Tibial nerve (tissue), 4 donors: ENCODE results near the gene COMP. TPM values are rescaled to one million over a fixed set of nuclear protein-coding genes. Genes with fewer than 3 reads are reported as not detected.
A peak's percentile ranks its signal among the peaks of the same experiment; 100 is the strongest.

Source experiments
- DNase-seq, 2 donors: peaks; one replicate each; pipeline ENCODE4 v3.0.0-alpha.2; 2019; ENCODE audit warnings: low spot score in 2 of 2
- H3K27ac ChIP-seq, 4 donors: fragments of 200-600 bp; sonication (generic) in 3 of 4; one replicate each; pipeline ENCODE4 v1.5.1; 2017 to 2019; ENCODE audit warnings: mild to moderate bottlenecking in 1 of 4
- H3K27me3 ChIP-seq, 2 donors: fragments of 200-600 bp; sonication (generic) in 1 of 2; one replicate each; pipeline versions ENCODE4 v1.5.1 to v1.6.0; 2017 to 2019
- H3K36me3 ChIP-seq, 3 donors: fragments of 200-600 bp; sonication (generic); one replicate each; pipeline ENCODE4 v1.5.1; 2018 to 2019
- H3K4me1 ChIP-seq, 4 donors: fragments of 200-600 bp; sonication (generic) in 3 of 4; one replicate each; pipeline ENCODE4 v1.5.1; 2017 to 2019
- H3K4me3 ChIP-seq, 4 donors: fragments of 200-600 bp; sonication (generic) in 3 of 4; one replicate each; pipeline ENCODE4 v1.5.1; 2017 to 2019; ENCODE audit warnings: mild to moderate bottlenecking in 1 of 4, moderate library complexity in 1 of 4
- H3K9me3 ChIP-seq, 4 donors: fragments of 200-600 bp; sonication (generic) in 3 of 4; one replicate each; pipeline ENCODE4 v1.5.1; 2017 to 2019
- EP300 ChIP-seq, 2 donors: sonication (generic); formaldehyde crosslinking; IDR thresholded peaks; one replicate each; pipeline ENCODE4 v1.6.1; 2017; ENCODE audit warnings: antibody characterized with exemption in 2 of 2, mild to moderate bottlenecking in 1 of 2
- POLR2A ChIP-seq, 2 donors: fragments of 450-650 bp; IDR thresholded peaks; one replicate each; pipeline ENCODE4 v1.6.1; 2017; ENCODE audit warnings: antibody characterized with exemption in 2 of 2, mild to moderate bottlenecking in 2 of 2, moderate library complexity in 2 of 2
- WGBS, 2 donors: methylation state at CpG; one replicate each; pipeline ENCODE4 v1.1.5; 2018; 5-methylcytosine and 5-hydroxymethylcytosine counted together
- total RNA-seq, 4 donors: library from RNA; depleted of rRNA; stranded (reverse); fragments of >200 nt; gene quantifications; one replicate each; pipeline ENCODE4 v1.1.0, GENCODE V29; 2016
- TF ChIP-seq, protein P1 (sequence below), 5 experiments: fragments of 200-600 bp in 3 of 5; fragments of 450-650 bp in 2 of 5; sonication (generic) in 3 of 5; IDR thresholded peaks; one replicate each; pipeline ENCODE4 v1.5.1; 2016 to 2019; ENCODE audit warnings: antibody characterized with exemption in 5 of 5, mild to moderate bottlenecking in 3 of 5, moderate library complexity in 2 of 5

The COMP gene
- total RNA-seq, 4 donors from 2014 or later, result 14.0 to 117 (median 25.3) TPM

- no peaks in the 10 kb centered on the region for H3K36me3 ChIP-seq
- no peaks in the 10 kb centered on the region for H3K9me3 ChIP-seq
- peak overlapping the region in 2 of 4 donors; percentile 60 to 70 for H3K27ac ChIP-seq
- TF ChIP-seq, protein P1, sequence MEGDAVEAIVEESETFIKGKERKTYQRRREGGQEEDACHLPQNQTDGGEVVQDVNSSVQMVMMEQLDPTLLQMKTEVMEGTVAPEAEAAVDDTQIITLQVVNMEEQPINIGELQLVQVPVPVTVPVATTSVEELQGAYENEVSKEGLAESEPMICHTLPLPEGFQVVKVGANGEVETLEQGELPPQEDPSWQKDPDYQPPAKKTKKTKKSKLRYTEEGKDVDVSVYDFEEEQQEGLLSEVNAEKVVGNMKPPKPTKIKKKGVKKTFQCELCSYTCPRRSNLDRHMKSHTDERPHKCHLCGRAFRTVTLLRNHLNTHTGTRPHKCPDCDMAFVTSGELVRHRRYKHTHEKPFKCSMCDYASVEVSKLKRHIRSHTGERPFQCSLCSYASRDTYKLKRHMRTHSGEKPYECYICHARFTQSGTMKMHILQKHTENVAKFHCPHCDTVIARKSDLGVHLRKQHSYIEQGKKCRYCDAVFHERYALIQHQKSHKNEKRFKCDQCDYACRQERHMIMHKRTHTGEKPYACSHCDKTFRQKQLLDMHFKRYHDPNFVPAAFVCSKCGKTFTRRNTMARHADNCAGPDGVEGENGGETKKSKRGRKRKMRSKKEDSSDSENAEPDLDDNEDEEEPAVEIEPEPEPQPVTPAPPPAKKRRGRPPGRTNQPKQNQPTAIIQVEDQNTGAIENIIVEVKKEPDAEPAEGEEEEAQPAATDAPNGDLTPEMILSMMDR (IDR thresholded peaks at IDR 0.05), result no peak
- peak in 1 of 2 donors; percentile 91 for TF ChIP-seq EP300 (IDR thresholded peaks at IDR 0.05)
- no peak for TF ChIP-seq POLR2A (IDR thresholded peaks at IDR 0.05)
- H3K4me1 ChIP-seq, result peaks cover 0 to 15% (median 0%) of the 10 kb centered on the region in 4 donors
- DNase-seq, result peak; percentile 58 to 81
- peaks cover 0 to 2% of the 10 kb centered on the region in 2 donors for H3K27me3 ChIP-seq
- 53 to 61% methylated on average over 14 of the region's 14 CpGs for WGBS, 2 donors
- no peak overlapping the region for H3K4me3 ChIP-seq
Observed at GRCh38 chr19:18809149-18809868, 18.2 kb upstream of the COMP start.

DNA sequence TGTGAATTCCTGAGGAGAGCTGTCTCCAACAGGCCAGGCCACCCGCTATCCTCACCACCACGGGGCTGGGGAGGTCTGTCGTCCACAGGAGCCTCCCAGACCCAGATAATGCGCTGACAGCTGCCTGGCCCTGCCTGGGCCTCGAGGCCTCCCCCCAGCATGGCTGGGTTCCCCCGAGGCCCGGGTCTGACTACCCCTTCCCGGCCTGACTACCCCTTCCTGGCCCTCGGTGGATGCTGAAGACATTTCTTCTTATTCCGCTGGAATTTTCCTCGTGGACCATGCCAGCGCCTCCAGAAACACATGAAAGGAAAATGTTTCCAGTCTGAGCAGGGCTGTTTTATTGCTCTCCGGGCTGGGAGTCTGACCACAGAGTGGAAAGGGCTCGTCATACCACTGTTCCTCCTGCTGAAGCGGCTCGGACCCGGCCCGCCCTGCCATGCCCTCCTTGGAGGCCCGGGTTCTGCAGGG is 16.8 kb upstream of the COMP start:
- Histone ChIP-seq H3K36me3 (no peaks in the 10 kb centered on the region), H3K9me3 (no peaks in the 10 kb centered on the region), H3K27ac (peak overlapping the region in 2 of 4 donors; percentile 60 to 70), H3K4me3 (no peak overlapping the region), H3K4me1 (peaks cover 0 to 15% (median 0%) of the 10 kb centered on the region in 4 donors), H3K27me3 (peaks cover 0 to 15% of the 10 kb centered on the region in 2 donors)
- TF ChIP-seq EP300 (IDR thresholded peaks at IDR 0.05), result peak in 1 of 2 donors; percentile 39
- TF ChIP-seq POLR2A (IDR thresholded peaks at IDR 0.05), result no peak
- 54 to 59% methylated on average over 19 of the region's 19 CpGs for WGBS, 2 donors
- DNase-seq, result peak in 1 of 2 donors; percentile 43

DNA sequence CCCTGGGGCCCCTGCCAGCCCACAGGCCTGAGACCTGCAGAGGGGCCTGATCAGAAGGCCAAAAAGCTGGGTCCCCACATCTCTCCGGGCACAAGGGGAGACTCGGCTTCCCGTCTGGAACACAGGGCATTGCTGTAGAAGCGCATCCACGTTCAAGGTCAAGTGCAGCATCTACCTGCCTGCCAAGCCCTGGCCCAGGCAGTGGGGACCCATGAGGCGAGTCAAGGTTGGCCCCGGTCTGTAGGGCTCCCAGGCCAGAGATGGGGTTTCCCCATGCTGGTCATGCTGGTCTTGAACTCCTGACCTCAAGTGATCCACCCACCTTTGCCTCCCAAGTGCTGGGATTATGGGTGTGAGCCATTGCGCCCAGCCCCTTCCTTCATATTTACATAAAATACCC is 13.5 kb upstream of the COMP start:
- TF ChIP-seq, protein P1 (IDR thresholded peaks at IDR 0.05), result no peak
- WGBS, 2 donors, result 91 to 100% methylated on average over 1 to 8 of the region's 8 CpGs
- Histone ChIP-seq H3K4me1 (peaks cover 0 to 12% (median 0%) of the 10 kb centered on the region in 4 donors), H3K9me3 (no peaks in the 10 kb centered on the region), H3K4me3 (no peak overlapping the region), H3K36me3 (no peaks in the 10 kb centered on the region), H3K27me3 (peaks cover 0 to 27% of the 10 kb centered on the region in 2 donors), H3K27ac (no peak overlapping the region)
- DNase-seq, result no peak

DNA sequence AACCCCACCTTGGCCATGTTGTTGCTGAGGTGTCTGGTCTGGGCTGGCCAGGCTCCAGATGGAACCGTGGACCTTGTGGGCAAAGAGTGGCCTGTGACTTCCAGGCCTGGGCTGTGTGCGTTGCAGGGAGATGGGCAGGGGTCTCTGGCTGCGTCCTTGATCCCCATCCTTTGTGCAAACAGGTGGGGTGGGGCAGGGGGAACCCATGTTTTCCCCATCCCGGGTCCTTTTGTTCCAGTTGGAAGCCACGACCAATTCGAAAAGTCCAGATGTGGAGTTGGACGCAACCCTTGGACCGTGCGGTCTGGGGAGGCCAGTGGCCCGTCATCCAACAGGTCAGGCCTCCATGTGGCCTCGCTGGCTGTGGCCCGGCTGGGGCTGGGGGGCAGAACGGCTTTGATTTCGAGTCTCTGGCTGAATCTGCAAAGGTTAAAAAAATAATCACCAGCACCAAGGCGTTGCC is 13.1 kb upstream of the COMP start:
- peaks cover 0 to 28% of the 10 kb centered on the region in 2 donors for H3K27me3 ChIP-seq
- no peaks in the 10 kb centered on the region for H3K36me3 ChIP-seq
- H3K4me1 ChIP-seq, result peaks cover 0 to 9% (median 0%) of the 10 kb centered on the region in 4 donors
- DNase-seq, result no peak
- no peaks in the 10 kb centered on the region for H3K9me3 ChIP-seq
- WGBS, 2 donors, result 83 to 93% methylated on average over 12 to 15 of the region's 15 CpGs
- H3K4me3 ChIP-seq, result no peak overlapping the region
- no peak for TF ChIP-seq POLR2A (IDR thresholded peaks at IDR 0.05)
- TF ChIP-seq, protein P1 (IDR thresholded peaks at IDR 0.05), result no peak
- no peak for TF ChIP-seq EP300 (IDR thresholded peaks at IDR 0.05)
- H3K27ac ChIP-seq, result no peak overlapping the region

GRCh38 chr19:18803550-18804138 is 12.5 kb upstream of the COMP start:
- peaks cover 0 to 4% (median 0%) of the 10 kb centered on the region in 4 donors for H3K4me1 ChIP-seq
- no peak for DNase-seq
- peaks cover 0 to 34% of the 10 kb centered on the region in 2 donors for H3K27me3 ChIP-seq
- WGBS, 2 donors, result 87 to 90% methylated on average over 5 of the region's 5 CpGs
- TF ChIP-seq, protein P1 (IDR thresholded peaks at IDR 0.05), result no peak
- no peak for TF ChIP-seq POLR2A (IDR thresholded peaks at IDR 0.05)
- no peak for TF ChIP-seq EP300 (IDR thresholded peaks at IDR 0.05)
- H3K27ac ChIP-seq, result no peak overlapping the region
- no peaks in the 10 kb centered on the region for H3K9me3 ChIP-seq
- H3K36me3 ChIP-seq, result no peaks in the 10 kb centered on the region
- H3K4me3 ChIP-seq, result no peak overlapping the region
